HEK293 (cell line): ENCODE results near the gene ZDHHC21.

Experiments used
- SCRT2 ChIP-seq: fragments of 450-650 bp; formaldehyde crosslinking; IDR thresholded peaks from 2 replicates; pipeline ENCODE4 v1.5.1; 2016; ENCODE audit warnings: missing biosample characterization, missing genetic modification characterization
- ZBTB1 ChIP-seq: fragments of 450-650 bp; formaldehyde crosslinking; IDR thresholded peaks from 2 replicates; pipeline ENCODE4 v1.5.1; 2016; ENCODE audit warnings: missing biosample characterization, missing genetic modification characterization
- ZBTB21 ChIP-seq: fragments of 450-650 bp; formaldehyde crosslinking; IDR thresholded peaks from 2 replicates; pipeline ENCODE4 v1.5.1; 2017; ENCODE audit warnings: missing biosample characterization, missing genetic modification characterization
- ZFP3 ChIP-seq: fragments of 450-650 bp; formaldehyde crosslinking; IDR thresholded peaks from 2 replicates; pipeline ENCODE4 v1.5.1; 2016; ENCODE audit warnings: low read depth, missing biosample characterization, missing genetic modification characterization
- ZNF629 ChIP-seq: fragments of 450-650 bp; formaldehyde crosslinking; IDR thresholded peaks from 2 replicates; pipeline ENCODE4 v1.5.1; 2017; ENCODE audit warnings: missing biosample characterization, missing genetic modification characterization
- TF ChIP-seq, protein P1 (sequence below): fragments of 450-650 bp; formaldehyde crosslinking; optimal IDR thresholded peaks from 2 replicates; pipeline ENCODE3; 2016; ENCODE audit warnings: missing biosample characterization, mild to moderate bottlenecking, missing genetic modification characterization
- TF ChIP-seq, protein P2 (sequence below): fragments of 450-650 bp; formaldehyde crosslinking; IDR thresholded peaks from 2 replicates; pipeline ENCODE4 v1.5.1; 2016; ENCODE audit warnings: missing biosample characterization, missing genetic modification characterization
- TF ChIP-seq, protein P3 (sequence below): fragments of 450-650 bp; formaldehyde crosslinking; IDR thresholded peaks from 2 replicates; pipeline ENCODE4 v1.5.1; 2016; ENCODE audit warnings: missing biosample characterization, missing genetic modification characterization
- TF ChIP-seq, protein P4 (sequence below): fragments of 450-650 bp; formaldehyde crosslinking; IDR thresholded peaks from 2 replicates; pipeline ENCODE4 v1.5.1; 2016; ENCODE audit warnings: missing biosample characterization, missing genetic modification characterization

DNA sequence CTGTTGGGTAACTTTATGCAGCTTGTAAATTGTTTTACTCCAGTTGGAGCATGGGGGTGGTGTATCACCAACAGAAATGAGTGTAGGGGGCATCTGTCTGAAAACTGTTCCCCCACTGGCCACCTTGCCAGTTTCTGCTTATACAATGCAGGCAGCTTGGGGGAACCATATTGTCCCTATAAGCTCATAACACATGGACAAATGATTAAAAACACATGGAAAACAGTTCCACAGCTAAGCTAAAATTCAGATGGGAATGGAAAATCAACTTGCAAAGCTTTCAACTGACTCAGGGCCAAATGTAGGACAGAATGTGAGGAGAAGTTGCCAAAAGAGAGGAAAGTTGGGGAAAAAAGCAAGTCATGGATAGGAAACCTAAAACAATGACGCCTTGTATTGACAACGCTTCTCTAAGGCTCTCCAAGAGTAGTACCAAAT lies 37.2 kb upstream of the ZDHHC21 start:
- TF ChIP-seq SCRT2 (tag by site-specific recombination) (no peak), ZFP3 (tag by site-specific recombination) (no peak), ZBTB21 (no peak), ZNF629 (tag by site-specific recombination) (no peak), ZBTB1 (no peak)
- TF ChIP-seq, protein P1, sequence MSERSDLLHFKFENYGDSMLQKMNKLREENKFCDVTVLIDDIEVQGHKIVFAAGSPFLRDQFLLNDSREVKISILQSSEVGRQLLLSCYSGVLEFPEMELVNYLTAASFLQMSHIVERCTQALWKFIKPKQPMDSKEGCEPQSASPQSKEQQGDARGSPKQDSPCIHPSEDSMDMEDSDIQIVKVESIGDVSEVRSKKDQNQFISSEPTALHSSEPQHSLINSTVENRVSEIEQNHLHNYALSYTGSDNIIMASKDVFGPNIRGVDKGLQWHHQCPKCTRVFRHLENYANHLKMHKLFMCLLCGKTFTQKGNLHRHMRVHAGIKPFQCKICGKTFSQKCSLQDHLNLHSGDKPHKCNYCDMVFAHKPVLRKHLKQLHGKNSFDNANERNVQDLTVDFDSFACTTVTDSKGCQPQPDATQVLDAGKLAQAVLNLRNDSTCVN (tag by site-specific recombination) = no peak
- TF ChIP-seq, protein P2, sequence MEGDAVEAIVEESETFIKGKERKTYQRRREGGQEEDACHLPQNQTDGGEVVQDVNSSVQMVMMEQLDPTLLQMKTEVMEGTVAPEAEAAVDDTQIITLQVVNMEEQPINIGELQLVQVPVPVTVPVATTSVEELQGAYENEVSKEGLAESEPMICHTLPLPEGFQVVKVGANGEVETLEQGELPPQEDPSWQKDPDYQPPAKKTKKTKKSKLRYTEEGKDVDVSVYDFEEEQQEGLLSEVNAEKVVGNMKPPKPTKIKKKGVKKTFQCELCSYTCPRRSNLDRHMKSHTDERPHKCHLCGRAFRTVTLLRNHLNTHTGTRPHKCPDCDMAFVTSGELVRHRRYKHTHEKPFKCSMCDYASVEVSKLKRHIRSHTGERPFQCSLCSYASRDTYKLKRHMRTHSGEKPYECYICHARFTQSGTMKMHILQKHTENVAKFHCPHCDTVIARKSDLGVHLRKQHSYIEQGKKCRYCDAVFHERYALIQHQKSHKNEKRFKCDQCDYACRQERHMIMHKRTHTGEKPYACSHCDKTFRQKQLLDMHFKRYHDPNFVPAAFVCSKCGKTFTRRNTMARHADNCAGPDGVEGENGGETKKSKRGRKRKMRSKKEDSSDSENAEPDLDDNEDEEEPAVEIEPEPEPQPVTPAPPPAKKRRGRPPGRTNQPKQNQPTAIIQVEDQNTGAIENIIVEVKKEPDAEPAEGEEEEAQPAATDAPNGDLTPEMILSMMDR = no peak
- TF ChIP-seq, protein P3, sequence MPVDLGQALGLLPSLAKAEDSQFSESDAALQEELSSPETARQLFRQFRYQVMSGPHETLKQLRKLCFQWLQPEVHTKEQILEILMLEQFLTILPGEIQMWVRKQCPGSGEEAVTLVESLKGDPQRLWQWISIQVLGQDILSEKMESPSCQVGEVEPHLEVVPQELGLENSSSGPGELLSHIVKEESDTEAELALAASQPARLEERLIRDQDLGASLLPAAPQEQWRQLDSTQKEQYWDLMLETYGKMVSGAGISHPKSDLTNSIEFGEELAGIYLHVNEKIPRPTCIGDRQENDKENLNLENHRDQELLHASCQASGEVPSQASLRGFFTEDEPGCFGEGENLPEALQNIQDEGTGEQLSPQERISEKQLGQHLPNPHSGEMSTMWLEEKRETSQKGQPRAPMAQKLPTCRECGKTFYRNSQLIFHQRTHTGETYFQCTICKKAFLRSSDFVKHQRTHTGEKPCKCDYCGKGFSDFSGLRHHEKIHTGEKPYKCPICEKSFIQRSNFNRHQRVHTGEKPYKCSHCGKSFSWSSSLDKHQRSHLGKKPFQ (tag by site-specific recombination) = no peak
- TF ChIP-seq, protein P4, sequence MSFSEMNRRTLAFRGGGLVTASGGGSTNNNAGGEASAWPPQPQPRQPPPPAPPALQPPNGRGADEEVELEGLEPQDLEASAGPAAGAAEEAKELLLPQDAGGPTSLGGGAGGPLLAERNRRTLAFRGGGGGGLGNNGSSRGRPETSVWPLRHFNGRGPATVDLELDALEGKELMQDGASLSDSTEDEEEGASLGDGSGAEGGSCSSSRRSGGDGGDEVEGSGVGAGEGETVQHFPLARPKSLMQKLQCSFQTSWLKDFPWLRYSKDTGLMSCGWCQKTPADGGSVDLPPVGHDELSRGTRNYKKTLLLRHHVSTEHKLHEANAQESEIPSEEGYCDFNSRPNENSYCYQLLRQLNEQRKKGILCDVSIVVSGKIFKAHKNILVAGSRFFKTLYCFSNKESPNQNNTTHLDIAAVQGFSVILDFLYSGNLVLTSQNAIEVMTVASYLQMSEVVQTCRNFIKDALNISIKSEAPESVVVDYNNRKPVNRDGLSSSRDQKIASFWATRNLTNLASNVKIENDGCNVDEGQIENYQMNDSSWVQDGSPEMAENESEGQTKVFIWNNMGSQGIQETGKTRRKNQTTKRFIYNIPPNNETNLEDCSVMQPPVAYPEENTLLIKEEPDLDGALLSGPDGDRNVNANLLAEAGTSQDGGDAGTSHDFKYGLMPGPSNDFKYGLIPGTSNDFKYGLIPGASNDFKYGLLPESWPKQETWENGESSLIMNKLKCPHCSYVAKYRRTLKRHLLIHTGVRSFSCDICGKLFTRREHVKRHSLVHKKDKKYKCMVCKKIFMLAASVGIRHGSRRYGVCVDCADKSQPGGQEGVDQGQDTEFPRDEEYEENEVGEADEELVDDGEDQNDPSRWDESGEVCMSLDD (tag by site-specific recombination) = no peak
